NOMO-1 (cell line): Measurements from ENCODE around the gene PSMD5.

Experiments used
- DNase-seq, 2 experiments: peaks; one replicate each; lab custom pipeline; 2025; ENCODE audit not compliant: unreplicated experiment in 2 of 2; lab: John Stamatoyannopoulos, UW

The PSMD5 gene

GRCh38 chr9:120857481-120857880, 14.8 kb upstream of the PSMD5 start:
- DNase-seq, result no peak

GRCh38 chr9:120856700-120857099, 14.0 kb upstream of the PSMD5 start:
- no peak for DNase-seq

GRCh38 chr9:120855827-120856670, 13.3 kb upstream of the PSMD5 start:
- DNase-seq, result no peak

- DNase-seq, result no peak
Measured at GRCh38 chr9:120854596-120855327, 12.0 kb upstream of the PSMD5 start.

GRCh38 chr9:120853198-120853597, 10.5 kb upstream of the PSMD5 start:
- no peak for DNase-seq

GRCh38 chr9:120852240-120853010, 9.7 kb upstream of the PSMD5 start:
- no peak for DNase-seq

- DNase-seq, result no peak
Measured at GRCh38 chr9:120851449-120851848, 8.7 kb upstream of the PSMD5 start.

- no peak for DNase-seq
Measured at GRCh38 chr9:120850315-120850714, 7.6 kb upstream of the PSMD5 start.

GRCh38 chr9:120846906-120847305, 4.2 kb upstream of the PSMD5 start:
- no peak for DNase-seq

- no peak for DNase-seq
Measured at GRCh38 chr9:120846251-120846889, 3.6 kb upstream of the PSMD5 start.

- no peak for DNase-seq
Measured at GRCh38 chr9:120845255-120845654, 2.5 kb upstream of the PSMD5 start.

GRCh38 chr9:120841930-120842684, 615 bp downstream of the PSMD5 start:
- DNase-seq, result no peak

- DNase-seq, result no peak
Measured at GRCh38 chr9:120839146-120839545, 3.6 kb downstream of the PSMD5 start.

GRCh38 chr9:120837921-120838320, 4.8 kb downstream of the PSMD5 start:
- no peak for DNase-seq

- DNase-seq, result no peak
Measured at GRCh38 chr9:120833325-120833724, 9.4 kb downstream of the PSMD5 start.

- DNase-seq, result no peak
Measured at GRCh38 chr9:120832807-120833206, 9.9 kb downstream of the PSMD5 start.

- no peak for DNase-seq
Measured at GRCh38 chr9:120830865-120831264, 11.9 kb downstream of the PSMD5 start.

GRCh38 chr9:120830151-120830550, 12.6 kb downstream of the PSMD5 start:
- DNase-seq, result no peak

GRCh38 chr9:120829650-120830049, 13.1 kb downstream of the PSMD5 start:
- no peak for DNase-seq

- DNase-seq, result no peak
Measured at GRCh38 chr9:120820095-120820494, 22.6 kb downstream of the PSMD5 start.
